ENCODE measurements around the gene NUDT17. TPM values are rescaled to one million over a fixed set of nuclear protein-coding genes. Genes with fewer than 3 reads are reported as not detected.

NUDT17 gene
- total and polyA plus RNA-seq, 2 of the 4 experiments (the other 2 are of a cell fraction): 2.3 to 2.8 TPM

Small RNAs within 50 kb of the gene (microRNA-seq; reads per million reads assigned to microRNA genes)
- gene MIR6736 (ENCODE audit: insufficient read depth in 1 of 2, insufficient read length in 1 of 2, unreplicated experiment in 1 of 2): 0 to 1.0 reads per million in 2 experiments

Small RNAs within 50 kb of the gene (small RNA-seq; reads per million reads assigned to genes)
- 0 reads per million in 5 experiments for gene MIR6736

Other genes with a start within 250 kb of the NUDT17 start
- 29.0 and 32.8 TPM in 2 replicates for gene GPR89A, start 237.6 kb upstream of the NUDT17 start, total RNA-seq (2012; rRNA removed)
- gene GPR89A, start 237.6 kb upstream of the NUDT17 start, polyA plus RNA-seq (2012; rRNA removed): 11.8 and 13.5 TPM in 2 replicates
- gene PDZK1, start 138.3 kb upstream of the NUDT17 start, total RNA-seq (2012; rRNA removed): 1.4 and 1.7 TPM in 2 replicates
- gene PDZK1, start 138.3 kb upstream of the NUDT17 start, polyA plus RNA-seq (2012; rRNA removed): 1.6 and 2.1 TPM in 2 replicates
- not detected in 2 replicates for gene CD160, start 126.1 kb upstream of the NUDT17 start, total RNA-seq (2012; rRNA removed)
- gene CD160, start 126.1 kb upstream of the NUDT17 start, polyA plus RNA-seq (2012; rRNA removed): not detected in 2 replicates
- gene RNF115, start 21.5 kb upstream of the NUDT17 start, total RNA-seq (2012; rRNA removed): 22.5 and 22.9 TPM in 2 replicates
- gene RNF115, start 21.5 kb upstream of the NUDT17 start, polyA plus RNA-seq (2012; rRNA removed): 11.5 and 13.5 TPM in 2 replicates
- gene POLR3C, start 21.4 kb upstream of the NUDT17 start, total RNA-seq (2012; rRNA removed): 69.4 and 94.1 TPM in 2 replicates
- gene POLR3C, start 21.4 kb upstream of the NUDT17 start, polyA plus RNA-seq (2012; rRNA removed): 47.0 and 49.4 TPM in 2 replicates
- 10.8 and 11.1 TPM in 2 replicates for gene PIAS3, start 13.5 kb downstream of the NUDT17 start, total RNA-seq (2012; rRNA removed)
- gene PIAS3, start 13.5 kb downstream of the NUDT17 start, polyA plus RNA-seq (2012; rRNA removed): 52.9 and 53.7 TPM in 2 replicates
- gene ANKRD35, start 40.2 kb downstream of the NUDT17 start, total RNA-seq (2012; rRNA removed): 0.90 and 1.1 TPM in 2 replicates
- gene ANKRD35, start 40.2 kb downstream of the NUDT17 start, polyA plus RNA-seq (2012; rRNA removed): 2.4 TPM in 2 replicates
- gene ITGA10, start 64.4 kb downstream of the NUDT17 start, total RNA-seq (2012; rRNA removed): 0.83 and 0.90 TPM in 2 replicates
- gene ITGA10, start 64.4 kb downstream of the NUDT17 start, polyA plus RNA-seq (2012; rRNA removed): 1.3 TPM in 2 replicates
- gene PEX11B, start 73.1 kb downstream of the NUDT17 start, total RNA-seq (2012; rRNA removed): 15.4 and 19.7 TPM in 2 replicates
- 22.5 and 24.3 TPM in 2 replicates for gene PEX11B, start 73.1 kb downstream of the NUDT17 start, polyA plus RNA-seq (2012; rRNA removed)
- gene RBM8A, start 81.9 kb downstream of the NUDT17 start, total RNA-seq (2012; rRNA removed): 94.1 and 228 TPM in 2 replicates
- 203 and 251 TPM in 2 replicates for gene RBM8A, start 81.9 kb downstream of the NUDT17 start, polyA plus RNA-seq (2012; rRNA removed)
- 14.7 and 18.3 TPM in 2 replicates for gene LIX1L, start 112.4 kb downstream of the NUDT17 start, total RNA-seq (2012; rRNA removed)
- 26.9 and 28.8 TPM in 2 replicates for gene LIX1L, start 112.4 kb downstream of the NUDT17 start, polyA plus RNA-seq (2012; rRNA removed)
- gene ANKRD34A, start 118.9 kb downstream of the NUDT17 start, total RNA-seq (2012; rRNA removed): 0.56 and 0.90 TPM in 2 replicates
- 1.9 and 2.3 TPM in 2 replicates for gene ANKRD34A, start 118.9 kb downstream of the NUDT17 start, polyA plus RNA-seq (2012; rRNA removed)
- gene POLR3GL, start 119.1 kb downstream of the NUDT17 start, total RNA-seq (2012; rRNA removed): 7.9 and 10.3 TPM in 2 replicates
- gene POLR3GL, start 119.1 kb downstream of the NUDT17 start, polyA plus RNA-seq (2012; rRNA removed): 15.3 and 16.3 TPM in 2 replicates
- gene TXNIP, start 150.9 kb downstream of the NUDT17 start, total RNA-seq (2012; rRNA removed): 60.0 and 77.2 TPM in 2 replicates
- 21.8 and 36.4 TPM in 2 replicates for gene TXNIP, start 150.9 kb downstream of the NUDT17 start, polyA plus RNA-seq (2012; rRNA removed)
- gene HJV, start 176.1 kb downstream of the NUDT17 start, total RNA-seq (2012; rRNA removed): not detected in 2 replicates
- gene HJV, start 176.1 kb downstream of the NUDT17 start, polyA plus RNA-seq (2012; rRNA removed): not detected in 2 replicates